GM19372 (cell line): ENCODE data around the gene ALOX12.

Experiments used
- ATAC-seq: cut with Tn5 transposase; IDR thresholded peaks from one replicate; pipeline ENCODE4 v1.9.1; 2021; ENCODE audit warnings: mild to moderate bottlenecking, low read depth, moderate library complexity; ENCODE audit not compliant: unreplicated experiment

Gene ALOX12

DNA sequence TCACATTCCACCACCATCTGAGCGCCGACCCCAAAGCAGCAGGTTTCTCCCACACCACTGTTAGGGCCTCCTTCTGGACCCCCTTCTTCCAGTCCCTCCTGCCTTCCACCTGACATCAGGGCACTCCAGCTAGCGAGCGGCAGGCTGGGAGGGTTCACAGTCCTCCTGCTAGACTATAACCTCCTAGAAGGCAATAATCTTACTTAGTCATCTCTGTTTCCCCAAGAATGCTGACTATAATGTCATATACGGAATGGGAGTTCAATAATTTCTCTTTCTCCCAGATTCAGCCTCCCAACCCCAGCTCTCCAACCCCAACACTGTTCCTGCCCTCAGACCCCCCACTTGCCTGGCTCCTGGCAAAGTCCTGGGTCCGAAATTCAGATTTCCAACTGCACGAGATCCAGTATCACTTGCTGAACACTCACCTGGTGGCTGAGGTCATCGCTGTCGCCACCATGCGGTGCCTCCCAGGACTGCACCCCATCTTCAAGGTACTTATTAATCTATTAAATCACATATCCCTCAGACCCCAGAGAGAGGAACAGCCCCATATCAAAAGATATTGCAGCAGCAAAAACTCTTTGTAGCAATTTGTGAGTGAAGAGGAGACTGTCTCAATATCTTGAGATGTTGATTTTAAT lies 5.6 kb downstream of the ALOX12 start:
- no peak for ATAC-seq

GRCh38 chr17:7002288-7003047 lies 6.6 kb downstream of the ALOX12 start:
- ATAC-seq = no peak

GRCh38 chr17:7003745-7004144 lies 7.9 kb downstream of the ALOX12 start:
- ATAC-seq = no peak

DNA sequence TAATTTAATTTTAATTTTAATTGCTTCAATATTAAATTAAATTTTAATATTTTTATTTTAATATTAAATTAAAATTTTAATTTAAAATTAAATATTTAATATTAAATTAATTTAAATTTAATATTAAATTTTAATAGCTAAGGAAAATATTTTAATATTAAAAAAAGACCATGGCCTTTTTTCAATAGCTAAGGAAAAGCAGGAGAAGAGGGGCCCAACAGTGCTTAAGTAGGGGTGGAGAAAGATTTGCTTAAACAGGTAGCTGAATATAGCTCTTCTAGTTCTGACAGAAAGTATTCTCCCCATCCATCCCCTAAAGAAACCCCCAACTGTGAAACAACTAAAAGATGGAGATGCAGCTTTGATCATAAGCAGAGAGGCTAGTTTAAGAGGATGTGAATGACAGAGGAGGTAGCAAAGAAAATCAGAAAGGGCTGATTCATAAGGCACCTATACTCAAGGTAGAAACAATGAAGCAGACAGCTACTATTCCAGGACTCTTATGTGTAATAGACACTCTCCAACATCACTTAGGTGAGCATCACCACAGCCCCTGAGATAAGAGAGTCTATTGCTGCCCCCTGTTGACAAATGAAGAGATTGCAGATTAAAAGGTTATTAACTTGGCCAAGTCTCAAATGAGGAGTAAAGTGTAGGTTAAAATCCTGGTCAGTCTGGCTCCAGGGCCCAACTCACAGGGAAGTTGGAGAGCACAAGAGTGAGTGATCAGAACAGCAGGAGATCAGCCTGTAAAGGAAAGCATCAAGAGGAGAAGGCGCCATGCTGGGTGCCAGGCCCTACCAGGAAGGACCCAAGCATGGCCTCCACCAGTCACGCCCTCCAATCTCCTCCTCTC lies 8.8 kb downstream of the ALOX12 start:
- no peak for ATAC-seq

DNA sequence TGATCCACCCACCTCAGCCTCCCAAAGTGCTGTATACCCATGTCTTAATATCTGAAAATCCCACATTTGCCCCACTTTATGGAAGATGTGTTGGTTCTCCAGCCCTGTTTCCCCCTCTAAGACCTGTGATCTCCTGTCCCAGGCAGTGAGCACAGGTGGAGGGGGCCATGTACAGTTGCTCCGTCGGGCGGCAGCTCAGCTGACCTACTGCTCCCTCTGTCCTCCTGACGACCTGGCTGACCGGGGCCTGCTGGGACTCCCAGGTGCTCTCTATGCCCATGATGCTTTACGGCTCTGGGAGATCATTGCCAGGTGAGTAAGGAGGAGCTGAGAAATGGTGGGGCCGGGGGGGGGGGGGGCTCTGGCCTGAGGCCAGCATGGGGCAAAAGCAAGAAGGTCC lies 9.9 kb downstream of the ALOX12 start:
- ATAC-seq = no peak

- no peak for ATAC-seq
Observed at GRCh38 chr17:7007143-7007542, 11.3 kb downstream of the ALOX12 start.

- no peak for ATAC-seq
Observed at GRCh38 chr17:7010523-7010922, 14.7 kb downstream of the ALOX12 start.

- ATAC-seq = no peak
Observed at GRCh38 chr17:7011415-7011814, 15.6 kb downstream of the ALOX12 start.

DNA sequence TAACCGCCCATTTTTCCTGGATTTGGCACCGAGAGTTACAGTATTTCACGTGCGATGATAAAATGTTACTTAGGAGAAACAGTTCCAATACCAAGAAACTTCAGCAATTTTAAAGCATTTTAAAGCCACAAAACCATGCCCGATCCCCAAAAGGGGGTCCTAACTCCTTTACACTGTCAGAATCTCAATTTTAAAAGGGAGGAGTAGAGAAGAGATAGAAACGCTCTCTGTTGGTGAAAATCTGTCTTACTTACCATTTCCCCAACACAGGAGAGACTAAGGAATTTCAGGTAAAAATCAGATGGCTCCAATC lies 16.0 kb downstream of the ALOX12 start:
- no peak for ATAC-seq

DNA sequence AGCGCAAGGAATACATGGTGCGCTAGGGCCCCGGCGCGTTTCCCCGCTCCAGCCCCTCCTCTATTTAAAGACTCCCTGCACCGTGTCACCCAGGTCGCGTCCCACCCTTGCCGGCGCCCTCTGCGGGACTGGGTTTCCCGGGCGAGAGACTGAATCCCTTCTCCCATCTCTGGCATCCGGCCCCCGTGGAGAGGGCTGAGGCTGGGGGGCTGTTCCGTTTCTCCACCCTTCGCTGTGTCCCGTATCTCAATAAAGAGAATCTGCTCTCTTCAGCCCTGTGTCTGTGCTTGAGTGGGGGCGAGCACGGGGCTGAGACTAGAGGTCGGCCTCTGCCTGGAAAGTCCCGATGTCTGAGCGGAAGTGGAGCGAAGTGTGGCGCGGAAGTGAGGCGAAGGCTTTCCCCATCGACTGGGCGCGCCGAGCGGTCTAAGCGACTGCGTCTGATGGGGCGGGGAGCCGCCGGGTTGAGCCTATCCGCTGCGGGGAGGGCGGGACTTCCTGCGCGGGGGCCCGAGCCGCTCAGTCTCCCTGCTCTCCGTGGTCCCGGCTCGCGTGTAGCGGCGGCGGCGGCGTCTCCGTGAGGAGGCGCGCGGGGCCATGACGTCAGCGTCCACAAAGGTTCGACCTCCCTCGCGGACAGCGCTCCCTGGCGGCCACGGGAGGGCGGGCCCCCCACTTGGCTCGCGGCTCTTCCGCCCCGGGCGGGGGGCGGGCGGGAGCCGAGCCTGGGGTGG lies 18.6 kb downstream of the ALOX12 start:
- ATAC-seq = peak; percentile 82

DNA sequence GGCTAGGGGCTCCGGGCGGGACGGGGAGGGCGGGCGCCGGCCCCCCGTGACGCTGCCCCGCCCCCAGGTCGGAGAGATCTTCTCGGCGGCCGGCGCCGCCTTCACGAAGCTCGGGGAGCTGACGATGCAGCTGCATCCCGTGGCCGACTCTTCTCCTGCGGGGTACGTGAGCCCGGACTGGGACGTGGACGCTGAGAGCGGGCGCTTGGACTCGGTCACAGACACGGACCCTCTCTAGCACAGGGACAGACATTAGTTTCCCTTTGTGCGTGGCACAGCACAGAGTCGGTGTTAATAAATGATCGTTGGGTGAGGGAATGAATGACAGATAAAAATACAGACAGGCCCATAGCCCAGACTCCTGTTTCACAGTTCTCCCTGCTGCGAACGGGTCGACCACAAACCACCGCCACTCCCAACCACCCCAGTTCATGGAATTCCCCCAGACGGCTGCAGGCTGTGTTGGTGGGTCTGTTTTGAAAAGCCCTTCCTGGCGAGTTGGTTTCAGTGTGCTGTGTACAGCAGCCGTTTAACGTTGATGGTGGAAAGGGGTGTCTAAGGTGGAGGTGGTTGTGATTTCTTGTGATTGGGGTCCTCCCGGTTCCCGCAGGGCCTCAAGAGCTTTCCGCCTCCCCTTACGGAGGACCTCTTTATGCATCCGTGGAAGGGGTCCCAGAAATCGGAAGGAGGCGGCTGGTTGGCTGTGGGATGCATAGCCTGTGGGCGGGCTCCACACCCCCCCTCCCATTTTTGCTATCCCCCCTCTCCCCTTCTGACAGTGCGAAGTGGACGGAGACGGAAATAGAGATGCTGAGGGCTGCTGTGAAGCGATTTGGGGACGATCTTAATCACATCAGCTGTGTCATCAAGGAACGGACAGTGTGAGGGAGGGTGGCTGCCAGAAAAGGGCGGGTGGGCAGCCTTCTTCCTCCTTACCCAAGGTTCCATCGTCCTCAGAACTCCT lies 19.4 kb downstream of the ALOX12 start:
- ATAC-seq = peak; percentile 2

DNA sequence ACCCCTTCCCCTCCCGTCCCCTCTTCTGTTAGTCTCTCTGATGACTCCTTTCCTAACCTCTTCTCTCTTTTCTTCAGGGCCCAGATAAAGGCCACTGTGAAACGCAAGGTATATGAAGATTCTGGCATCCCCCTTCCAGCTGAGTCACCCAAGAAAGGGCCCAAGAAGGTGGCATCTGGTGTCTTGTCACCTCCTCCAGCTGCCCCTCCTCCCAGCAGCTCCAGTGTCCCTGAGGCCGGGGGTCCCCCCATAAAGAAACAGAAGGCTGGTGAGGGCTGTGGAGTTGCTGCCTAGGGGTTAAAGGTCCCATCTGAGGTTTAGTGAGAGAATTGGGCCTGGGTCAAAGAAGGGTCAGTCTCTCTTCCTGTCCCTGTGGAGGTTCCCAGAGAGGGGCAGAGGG lies 20.6 kb downstream of the ALOX12 start:
- no peak for ATAC-seq

GRCh38 chr17:7016886-7017826 lies 21.3 kb downstream of the ALOX12 start:
- ATAC-seq = no peak

DNA sequence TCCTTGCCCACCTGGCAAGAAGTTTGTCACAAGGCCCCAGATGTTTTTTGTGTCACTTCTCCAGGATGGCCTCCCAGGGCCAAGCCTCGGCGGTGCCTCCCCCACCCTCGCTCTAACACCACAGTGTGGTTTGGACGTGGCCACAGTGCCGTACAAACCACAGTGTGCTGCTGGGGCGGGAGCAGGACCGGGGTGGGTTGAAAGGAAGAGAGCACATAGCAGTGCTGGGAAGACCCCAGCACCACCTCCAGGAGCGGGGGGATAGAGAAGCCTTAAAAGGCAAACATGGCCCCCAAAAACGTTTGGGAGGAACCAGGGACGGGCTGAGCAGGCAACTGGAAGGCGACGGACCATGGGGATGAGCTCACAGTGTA lies 22.0 kb downstream of the ALOX12 start:
- no peak for ATAC-seq

- ATAC-seq = no peak
Observed at GRCh38 chr17:7018331-7018964, 22.6 kb downstream of the ALOX12 start.

DNA sequence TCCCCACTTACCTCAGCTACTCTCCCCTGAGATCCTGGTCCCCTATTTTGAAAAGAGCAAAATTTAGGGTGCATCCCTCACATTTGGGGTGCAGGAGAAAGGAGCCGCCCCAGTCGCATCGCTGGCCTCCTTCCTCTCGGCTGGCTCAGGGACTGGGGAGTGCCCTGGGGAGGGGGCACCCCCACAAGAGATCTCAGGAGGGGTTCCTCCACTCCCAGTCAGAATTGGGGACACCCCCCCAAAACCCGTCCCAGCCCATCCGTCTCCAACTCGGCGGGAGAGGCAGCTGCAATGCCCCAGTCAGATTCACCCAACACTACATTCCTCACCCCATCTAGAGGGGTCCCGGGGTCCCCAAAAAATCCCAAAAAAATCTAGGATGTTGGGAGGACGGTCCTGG lies 23.5 kb downstream of the ALOX12 start:
- ATAC-seq = no peak

DNA sequence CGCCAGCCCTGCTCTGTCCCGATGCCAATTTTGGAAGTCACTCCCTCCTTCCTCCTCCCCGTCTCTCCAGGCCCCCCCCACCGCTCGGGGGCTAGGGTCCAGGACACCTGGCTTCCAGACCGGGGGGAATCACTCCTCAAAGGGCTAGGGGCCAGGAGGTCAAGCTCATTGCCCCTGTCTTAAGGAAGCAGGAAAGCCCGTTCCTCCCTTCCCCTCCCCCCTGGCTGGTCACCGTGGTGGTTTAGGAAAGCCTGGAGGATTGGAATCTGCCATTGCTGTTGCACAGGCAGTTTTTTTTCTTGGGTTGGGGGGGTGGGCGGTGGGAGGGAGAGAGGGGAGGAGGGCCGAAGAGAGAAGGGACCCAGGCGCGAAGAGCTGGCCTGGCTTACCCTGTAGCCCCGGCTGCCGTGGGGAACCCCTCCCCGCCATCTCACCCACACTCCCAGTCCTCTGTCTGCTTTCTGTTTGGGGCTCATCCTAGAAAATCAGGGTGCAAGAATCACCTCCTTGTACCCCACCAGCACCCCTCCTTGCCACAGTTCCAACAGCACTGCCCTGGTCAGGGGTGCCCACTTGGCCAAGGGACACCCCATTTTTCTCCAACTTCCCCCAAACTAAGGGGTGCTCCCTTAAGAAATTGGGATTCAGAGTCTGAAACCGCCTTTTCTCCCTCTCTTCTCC lies 24.1 kb downstream of the ALOX12 start:
- no peak for ATAC-seq
